SK-N-SH treated with all-trans-retinoic acid at 6 μM for 48 hours (cell line): ENCODE results near the gene HLTF.

Experiments used
- ATAC-seq: fragments of 200-7000 bp; cut with Tn5 transposase; 3 replicates; pipeline ENCODE4 v1.9.1; 2020; ENCODE audit warnings: mild to moderate bottlenecking, moderate library complexity
- ARNTL ChIP-seq: fragments of 450-650 bp; formaldehyde crosslinking; IDR thresholded peaks from 2 replicates; pipeline ENCODE4 v1.5.0; 2020; ENCODE audit warnings: low read depth, mild to moderate bottlenecking, moderate library complexity, borderline replicate concordance
- BACH2 ChIP-seq: fragments of 250-450 bp; sonication (Bioruptor Pico); IDR thresholded peaks from 2 replicates; pipeline ENCODE4 v1.9.0; 2021; ENCODE audit warnings: mild to moderate bottlenecking, borderline replicate concordance
- CSDC2 ChIP-seq: fragments of 250-450 bp; sonication (Bioruptor Pico); IDR thresholded peaks from 2 replicates; pipeline ENCODE4 v1.5.0; 2020; ENCODE audit warnings: mild to moderate bottlenecking, moderate library complexity
- GLIS3 ChIP-seq: fragments of 250-450 bp; sonication (Bioruptor Pico); IDR thresholded peaks from 2 replicates; pipeline ENCODE4 v1.5.0; 2020; ENCODE audit warnings: mild to moderate bottlenecking, moderate library complexity
- ISL1 ChIP-seq: fragments of 250-450 bp; sonication (Bioruptor Pico); IDR thresholded peaks from 2 replicates; pipeline ENCODE4 v2.1.2; 2022; ENCODE audit warnings: mild to moderate bottlenecking, moderate library complexity
- OSR1 ChIP-seq: fragments of 250-450 bp; sonication (Bioruptor Pico); IDR thresholded peaks from 2 replicates; pipeline ENCODE4 v1.8.0; 2022; ENCODE audit warnings: moderate library complexity, mild to moderate bottlenecking, inconsistent platforms
- PPARA ChIP-seq: fragments of 250-450 bp; sonication (Bioruptor Pico); IDR thresholded peaks from 2 replicates; pipeline ENCODE4 v1.5.0; 2020; ENCODE audit warnings: mild to moderate bottlenecking, borderline replicate concordance
- RARB ChIP-seq: fragments of 250-450 bp; sonication (Bioruptor Pico); IDR thresholded peaks from 2 replicates; pipeline ENCODE4 v1.8.0; 2021; ENCODE audit warnings: mild to moderate bottlenecking, moderate library complexity
- SNAI2 ChIP-seq: fragments of 250-450 bp; sonication (Bioruptor Pico); IDR thresholded peaks from 2 replicates; pipeline ENCODE4 v1.5.0; 2020; ENCODE audit warnings: mild to moderate bottlenecking, moderate library complexity
- TOX ChIP-seq: fragments of 250-450 bp; sonication (Bioruptor Pico); IDR thresholded peaks from 2 replicates; pipeline ENCODE4 v1.8.0; 2021; ENCODE audit warnings: mild to moderate bottlenecking, moderate library complexity, borderline replicate concordance
- TSHZ2 ChIP-seq: fragments of 250-450 bp; sonication (Bioruptor Pico); IDR thresholded peaks from 2 replicates; pipeline ENCODE4 v1.5.0; 2020; ENCODE audit warnings: mild to moderate bottlenecking, moderate library complexity
- ZC3H10 ChIP-seq: fragments of 250-450 bp; sonication (Bioruptor Pico); IDR thresholded peaks from 2 replicates; pipeline ENCODE4 v1.5.1; 2021; ENCODE audit warnings: mild to moderate bottlenecking, moderate library complexity
- ZNF565 ChIP-seq: fragments of 450-650 bp; formaldehyde crosslinking; conservative IDR thresholded peaks from 2 replicates; pipeline ENCODE4 v1.5.0; 2020; ENCODE audit warnings: low read depth, mild to moderate bottlenecking, moderate library complexity
- ZNF70 ChIP-seq: fragments of 450-650 bp; formaldehyde crosslinking; IDR thresholded peaks from 2 replicates; pipeline ENCODE4 v1.5.0; 2020; ENCODE audit warnings: mild to moderate bottlenecking, moderate library complexity
- ZNF8 ChIP-seq: fragments of 450-650 bp; formaldehyde crosslinking; IDR thresholded peaks from 2 replicates; pipeline ENCODE4 v1.5.0; 2020; ENCODE audit warnings: mild to moderate bottlenecking, moderate library complexity
- TF ChIP-seq, protein P1 (sequence below): fragments of 250-450 bp; sonication (Bioruptor Pico); IDR thresholded peaks from 2 replicates; pipeline ENCODE4 v1.5.1; 2020; ENCODE audit warnings: low read depth, mild to moderate bottlenecking, moderate library complexity
- TF ChIP-seq, protein P2 (sequence below): fragments of 250-450 bp; sonication (Bioruptor Pico); IDR thresholded peaks from 2 replicates; pipeline ENCODE4 v1.8.0; 2020; ENCODE audit warnings: mild to moderate bottlenecking, moderate library complexity, borderline replicate concordance
- TF ChIP-seq, protein P3 (sequence below): fragments of 250-450 bp; sonication (Bioruptor Pico); IDR thresholded peaks from 2 replicates; pipeline ENCODE4 v1.8.0; 2021; ENCODE audit warnings: low read depth, mild to moderate bottlenecking, moderate library complexity, borderline replicate concordance
- TF ChIP-seq, protein P4 (sequence below): fragments of 250-450 bp; sonication (Bioruptor Pico); IDR thresholded peaks from 2 replicates; pipeline ENCODE4 v1.5.1; 2021; ENCODE audit warnings: mild to moderate bottlenecking, moderate library complexity

HLTF gene

GRCh38 chr3:149081772-149082171 lies 4.6 kb downstream of the HLTF start:
- no peak for ATAC-seq

DNA sequence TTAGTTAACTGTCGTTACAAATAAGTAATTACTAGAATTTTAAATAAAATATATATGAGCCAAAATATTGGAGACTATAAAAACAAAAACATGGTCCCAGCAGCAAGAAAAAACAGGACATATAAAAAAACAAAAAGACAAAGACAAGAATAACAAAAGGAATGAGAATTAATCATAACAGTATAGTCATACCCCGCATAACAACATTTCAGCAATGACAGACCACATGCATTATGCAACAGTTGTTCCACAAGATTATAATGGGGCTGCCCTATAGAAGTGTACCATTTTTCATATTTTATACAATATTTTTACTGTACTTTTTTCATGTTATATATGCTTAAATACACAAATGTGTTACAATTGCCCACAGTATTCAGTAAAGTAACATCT lies 5.6 kb downstream of the HLTF start:
- TF ChIP-seq ZNF70 (CRISPR knock-in tag) (no peak), ISL1 (no peak), SNAI2 (CRISPR knock-in tag) (no peak), GLIS3 (CRISPR knock-in tag) (no peak), ZNF565 (CRISPR knock-in tag) (no peak), TOX (no peak), TSHZ2 (no peak), OSR1 (CRISPR knock-in tag) (no peak)
- TF ChIP-seq, protein P1, sequence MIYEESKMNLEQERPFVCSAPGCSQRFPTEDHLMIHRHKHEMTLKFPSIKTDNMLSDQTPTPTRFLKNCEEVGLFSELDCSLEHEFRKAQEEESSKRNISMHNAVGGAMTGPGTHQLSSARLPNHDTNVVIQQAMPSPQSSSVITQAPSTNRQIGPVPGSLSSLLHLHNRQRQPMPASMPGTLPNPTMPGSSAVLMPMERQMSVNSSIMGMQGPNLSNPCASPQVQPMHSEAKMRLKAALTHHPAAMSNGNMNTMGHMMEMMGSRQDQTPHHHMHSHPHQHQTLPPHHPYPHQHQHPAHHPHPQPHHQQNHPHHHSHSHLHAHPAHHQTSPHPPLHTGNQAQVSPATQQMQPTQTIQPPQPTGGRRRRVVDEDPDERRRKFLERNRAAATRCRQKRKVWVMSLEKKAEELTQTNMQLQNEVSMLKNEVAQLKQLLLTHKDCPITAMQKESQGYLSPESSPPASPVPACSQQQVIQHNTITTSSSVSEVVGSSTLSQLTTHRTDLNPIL (CRISPR knock-in tag): no peak
- no peak for ATAC-seq

More at GRCh38 chr3:149081772-149082171, 4.6 kb downstream of the HLTF start:
- TF ChIP-seq BACH2 (CRISPR knock-in tag) (no peak), TOX (no peak), ZC3H10 (CRISPR knock-in tag) (no peak), RARB (no peak)
- TF ChIP-seq, protein P2, sequence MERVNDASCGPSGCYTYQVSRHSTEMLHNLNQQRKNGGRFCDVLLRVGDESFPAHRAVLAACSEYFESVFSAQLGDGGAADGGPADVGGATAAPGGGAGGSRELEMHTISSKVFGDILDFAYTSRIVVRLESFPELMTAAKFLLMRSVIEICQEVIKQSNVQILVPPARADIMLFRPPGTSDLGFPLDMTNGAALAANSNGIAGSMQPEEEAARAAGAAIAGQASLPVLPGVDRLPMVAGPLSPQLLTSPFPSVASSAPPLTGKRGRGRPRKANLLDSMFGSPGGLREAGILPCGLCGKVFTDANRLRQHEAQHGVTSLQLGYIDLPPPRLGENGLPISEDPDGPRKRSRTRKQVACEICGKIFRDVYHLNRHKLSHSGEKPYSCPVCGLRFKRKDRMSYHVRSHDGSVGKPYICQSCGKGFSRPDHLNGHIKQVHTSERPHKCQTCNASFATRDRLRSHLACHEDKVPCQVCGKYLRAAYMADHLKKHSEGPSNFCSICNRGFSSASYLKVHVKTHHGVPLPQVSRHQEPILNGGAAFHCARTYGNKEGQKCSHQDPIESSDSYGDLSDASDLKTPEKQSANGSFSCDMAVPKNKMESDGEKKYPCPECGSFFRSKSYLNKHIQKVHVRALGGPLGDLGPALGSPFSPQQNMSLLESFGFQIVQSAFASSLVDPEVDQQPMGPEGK (CRISPR knock-in tag): no peak
- TF ChIP-seq, all 23 proteins: peak for 0

- TF ChIP-seq ZNF565 (CRISPR knock-in tag) (no peak), ISL1 (no peak), BACH2 (CRISPR knock-in tag) (no peak), ARNTL (CRISPR knock-in tag) (no peak), ZNF8 (CRISPR knock-in tag) (no peak), SNAI2 (CRISPR knock-in tag) (no peak), CSDC2 (no peak), GLIS3 (CRISPR knock-in tag) (no peak), ZC3H10 (CRISPR knock-in tag) (no peak), ZNF70 (CRISPR knock-in tag) (no peak), RARB (no peak), PPARA (CRISPR knock-in tag) (no peak)
- TF ChIP-seq, protein P3, sequence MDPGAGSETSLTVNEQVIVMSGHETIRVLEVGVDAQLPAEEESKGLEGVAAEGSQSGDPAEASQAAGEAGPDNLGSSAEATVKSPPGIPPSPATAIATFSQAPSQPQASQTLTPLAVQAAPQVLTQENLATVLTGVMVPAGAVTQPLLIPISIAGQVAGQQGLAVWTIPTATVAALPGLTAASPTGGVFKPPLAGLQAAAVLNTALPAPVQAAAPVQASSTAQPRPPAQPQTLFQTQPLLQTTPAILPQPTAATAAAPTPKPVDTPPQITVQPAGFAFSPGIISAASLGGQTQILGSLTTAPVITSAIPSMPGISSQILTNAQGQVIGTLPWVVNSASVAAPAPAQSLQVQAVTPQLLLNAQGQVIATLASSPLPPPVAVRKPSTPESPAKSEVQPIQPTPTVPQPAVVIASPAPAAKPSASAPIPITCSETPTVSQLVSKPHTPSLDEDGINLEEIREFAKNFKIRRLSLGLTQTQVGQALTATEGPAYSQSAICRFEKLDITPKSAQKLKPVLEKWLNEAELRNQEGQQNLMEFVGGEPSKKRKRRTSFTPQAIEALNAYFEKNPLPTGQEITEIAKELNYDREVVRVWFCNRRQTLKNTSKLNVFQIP: no peak
- TF ChIP-seq, protein P4, sequence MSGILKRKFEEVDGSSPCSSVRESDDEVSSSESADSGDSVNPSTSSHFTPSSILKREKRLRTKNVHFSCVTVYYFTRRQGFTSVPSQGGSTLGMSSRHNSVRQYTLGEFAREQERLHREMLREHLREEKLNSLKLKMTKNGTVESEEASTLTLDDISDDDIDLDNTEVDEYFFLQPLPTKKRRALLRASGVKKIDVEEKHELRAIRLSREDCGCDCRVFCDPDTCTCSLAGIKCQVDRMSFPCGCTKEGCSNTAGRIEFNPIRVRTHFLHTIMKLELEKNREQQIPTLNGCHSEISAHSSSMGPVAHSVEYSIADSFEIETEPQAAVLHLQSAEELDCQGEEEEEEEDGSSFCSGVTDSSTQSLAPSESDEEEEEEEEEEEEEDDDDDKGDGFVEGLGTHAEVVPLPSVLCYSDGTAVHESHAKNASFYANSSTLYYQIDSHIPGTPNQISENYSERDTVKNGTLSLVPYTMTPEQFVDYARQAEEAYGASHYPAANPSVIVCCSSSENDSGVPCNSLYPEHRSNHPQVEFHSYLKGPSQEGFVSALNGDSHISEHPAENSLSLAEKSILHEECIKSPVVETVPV (CRISPR knock-in tag): no peak
- TF ChIP-seq, protein P2 (CRISPR knock-in tag): no peak
- ATAC-seq: peak; percentile 42; the same call in 1 of the 3 replicates
Observed at GRCh38 chr3:149080011-149080698, 6.2 kb downstream of the HLTF start.
